ENCODE data around the gene GRM4.

The GRM4 gene

DNA sequence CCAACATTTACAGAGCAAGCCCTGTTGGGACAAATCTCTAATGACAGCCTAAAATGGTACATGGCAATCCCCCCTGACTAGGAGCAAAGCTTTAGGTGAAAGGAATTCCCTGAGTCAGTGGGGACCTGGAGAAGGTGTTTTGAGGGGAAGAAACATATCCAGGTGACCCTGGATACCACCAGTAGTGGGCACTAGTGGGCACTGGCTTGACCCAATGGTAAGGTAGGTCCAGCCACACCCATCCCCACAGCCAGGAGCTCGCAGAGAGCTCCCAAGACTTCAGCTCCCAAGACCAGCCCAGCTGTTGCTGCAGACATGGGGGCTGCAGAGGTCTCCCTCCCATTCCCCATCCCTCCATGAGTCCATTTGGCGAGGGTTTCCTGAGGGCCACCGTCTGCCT lies 19.5 kb downstream of the GRM4 start:
- Histone ChIP-seq H3K4me1 (ENCODE audit: low read depth, poor library complexity, severe bottlenecking) (no peaks in the 10 kb centered on the region), H3K36me3 (ENCODE audit: insufficient read depth) (no peaks in the 10 kb centered on the region), H3K27me3 (ENCODE audit: insufficient read depth, low read depth) (peaks cover 85% of the 10 kb centered on the region), H3K79me2 (ENCODE audit: insufficient read depth, low read depth) (no peaks in the 10 kb centered on the region), H3K27ac (no peak overlapping the region), H3K4me2 (no peak overlapping the region), H4K20me1 (ENCODE audit: insufficient read depth) (no peaks in the 10 kb centered on the region), H2AFZ (ENCODE audit: low read depth) (no peak overlapping the region), H3K4me3 (IDR thresholded peaks at IDR 0.05; ENCODE audit: insufficient read depth, low read depth, low read length) (no peak overlapping the region), H3K9ac (no peak overlapping the region)
- TF ChIP-seq, protein P1, sequence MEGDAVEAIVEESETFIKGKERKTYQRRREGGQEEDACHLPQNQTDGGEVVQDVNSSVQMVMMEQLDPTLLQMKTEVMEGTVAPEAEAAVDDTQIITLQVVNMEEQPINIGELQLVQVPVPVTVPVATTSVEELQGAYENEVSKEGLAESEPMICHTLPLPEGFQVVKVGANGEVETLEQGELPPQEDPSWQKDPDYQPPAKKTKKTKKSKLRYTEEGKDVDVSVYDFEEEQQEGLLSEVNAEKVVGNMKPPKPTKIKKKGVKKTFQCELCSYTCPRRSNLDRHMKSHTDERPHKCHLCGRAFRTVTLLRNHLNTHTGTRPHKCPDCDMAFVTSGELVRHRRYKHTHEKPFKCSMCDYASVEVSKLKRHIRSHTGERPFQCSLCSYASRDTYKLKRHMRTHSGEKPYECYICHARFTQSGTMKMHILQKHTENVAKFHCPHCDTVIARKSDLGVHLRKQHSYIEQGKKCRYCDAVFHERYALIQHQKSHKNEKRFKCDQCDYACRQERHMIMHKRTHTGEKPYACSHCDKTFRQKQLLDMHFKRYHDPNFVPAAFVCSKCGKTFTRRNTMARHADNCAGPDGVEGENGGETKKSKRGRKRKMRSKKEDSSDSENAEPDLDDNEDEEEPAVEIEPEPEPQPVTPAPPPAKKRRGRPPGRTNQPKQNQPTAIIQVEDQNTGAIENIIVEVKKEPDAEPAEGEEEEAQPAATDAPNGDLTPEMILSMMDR (conservative IDR thresholded peaks at IDR 0.05; ENCODE audit: low read depth, low read length) = no peak

DNA sequence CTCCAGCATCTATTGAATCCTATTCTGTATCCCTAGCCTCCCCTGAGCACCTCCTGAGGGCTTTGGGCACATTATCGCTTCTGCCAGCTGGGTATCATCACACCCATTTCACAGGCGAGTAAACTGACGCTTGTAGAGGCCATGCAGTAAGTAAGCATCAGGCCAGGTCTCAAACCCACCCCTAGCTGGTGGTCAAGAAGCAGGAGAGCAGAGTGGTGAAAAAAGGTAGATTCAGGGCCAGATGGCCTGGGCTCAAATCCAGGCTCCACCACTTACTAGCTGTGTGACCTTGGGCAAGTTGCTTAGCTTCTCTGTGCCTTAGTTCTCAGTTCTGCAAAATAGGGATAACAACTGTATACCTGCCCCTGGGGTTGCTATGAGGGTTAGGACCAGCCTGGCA lies 19.9 kb downstream of the GRM4 start:
- H4K20me1 ChIP-seq (ENCODE audit: insufficient read depth) = no peaks in the 10 kb centered on the region
- no peak overlapping the region for H3K27ac ChIP-seq
- H3K4me1 ChIP-seq (ENCODE audit: low read depth, poor library complexity, severe bottlenecking) = no peaks in the 10 kb centered on the region
- no peak overlapping the region for H2AFZ ChIP-seq (ENCODE audit: low read depth)
- H3K4me3 ChIP-seq (IDR thresholded peaks at IDR 0.05; ENCODE audit: insufficient read depth, low read depth, low read length) = no peak overlapping the region
- no peak overlapping the region for H3K9ac ChIP-seq
- H3K79me2 ChIP-seq (ENCODE audit: insufficient read depth, low read depth) = no peaks in the 10 kb centered on the region
- H3K4me2 ChIP-seq = no peak overlapping the region
- H3K36me3 ChIP-seq (ENCODE audit: insufficient read depth) = no peaks in the 10 kb centered on the region
- H3K27me3 ChIP-seq (ENCODE audit: insufficient read depth, low read depth) = peaks cover 89% of the 10 kb centered on the region
- TF ChIP-seq, protein P1 (conservative IDR thresholded peaks at IDR 0.05; ENCODE audit: low read depth, low read length) = no peak

DNA sequence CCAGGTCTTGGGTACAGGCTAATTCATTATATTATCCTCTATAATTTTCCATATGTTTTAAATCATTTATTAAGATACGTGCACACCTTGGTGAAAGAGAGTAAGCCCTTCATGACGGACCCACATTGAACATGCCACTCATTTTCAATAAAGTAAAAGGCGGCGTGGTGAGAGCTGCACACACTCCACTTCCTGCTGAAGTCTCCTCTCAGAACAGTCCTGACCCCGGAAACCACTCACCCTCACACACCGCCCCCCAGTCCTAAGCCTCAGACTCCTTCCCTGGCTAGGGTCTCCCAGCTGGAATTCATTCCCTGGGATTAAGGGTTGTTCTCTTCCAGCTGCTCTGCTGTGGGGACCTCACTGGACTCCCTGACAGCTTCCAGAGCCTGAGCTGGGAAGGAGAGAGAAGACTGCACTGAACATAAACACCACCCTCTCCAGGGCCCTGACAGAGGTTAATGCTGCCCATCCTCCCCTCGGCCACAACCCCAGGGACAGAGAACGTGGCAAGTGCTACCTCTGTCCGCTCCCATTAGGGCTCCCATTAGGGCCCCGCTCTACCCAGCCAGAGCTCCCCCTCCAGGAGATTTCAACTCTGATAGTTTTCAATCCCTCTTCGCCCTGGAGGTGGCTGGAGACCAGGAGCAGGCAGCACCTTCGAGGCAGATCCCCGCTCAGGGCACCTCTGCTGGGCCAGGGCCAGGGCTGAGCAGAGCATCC lies 24.8 kb downstream of the GRM4 start:
- peaks cover 99% of the 10 kb centered on the region for H3K27me3 ChIP-seq (ENCODE audit: insufficient read depth, low read depth)
- TF ChIP-seq, protein P1 (conservative IDR thresholded peaks at IDR 0.05; ENCODE audit: low read depth, low read length) = no peak
- H3K36me3 ChIP-seq (ENCODE audit: insufficient read depth) = no peaks in the 10 kb centered on the region
- H3K27ac ChIP-seq = no peak overlapping the region
- H3K4me3 ChIP-seq (IDR thresholded peaks at IDR 0.05; ENCODE audit: insufficient read depth, low read depth, low read length) = no peak overlapping the region
- no peaks in the 10 kb centered on the region for H3K4me1 ChIP-seq (ENCODE audit: low read depth, poor library complexity, severe bottlenecking)
- no peak overlapping the region for H3K4me2 ChIP-seq
- no peaks in the 10 kb centered on the region for H3K79me2 ChIP-seq (ENCODE audit: insufficient read depth, low read depth)
- H4K20me1 ChIP-seq (ENCODE audit: insufficient read depth) = no peaks in the 10 kb centered on the region
- no peak overlapping the region for H2AFZ ChIP-seq (ENCODE audit: low read depth)
- no peak overlapping the region for H3K9ac ChIP-seq

DNA sequence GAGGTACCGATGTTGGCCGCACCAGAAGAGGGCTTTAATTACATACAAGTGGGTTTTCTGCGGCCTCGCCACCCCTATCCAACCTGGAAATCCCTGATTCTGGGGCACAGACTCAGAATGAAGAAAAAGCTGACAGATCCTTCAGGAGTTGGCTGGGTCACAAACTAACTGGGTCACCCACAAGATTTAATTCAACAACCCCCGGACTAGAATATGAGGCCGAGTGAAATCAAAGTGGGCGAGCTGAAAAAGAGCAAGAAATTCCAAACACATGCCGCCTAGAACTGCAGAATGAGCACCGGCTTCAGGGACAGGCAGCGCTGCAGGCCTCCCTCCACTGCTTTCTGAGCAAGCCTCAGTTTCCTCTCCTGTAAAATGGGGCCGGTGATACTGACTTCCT lies 30.0 kb downstream of the GRM4 start:
- H3K27ac ChIP-seq = no peak overlapping the region
- TF ChIP-seq, protein P1 (conservative IDR thresholded peaks at IDR 0.05; ENCODE audit: low read depth, low read length) = no peak
- no peak overlapping the region for H3K4me2 ChIP-seq
- H4K20me1 ChIP-seq (ENCODE audit: insufficient read depth) = no peaks in the 10 kb centered on the region
- H3K4me1 ChIP-seq (ENCODE audit: low read depth, poor library complexity, severe bottlenecking) = no peaks in the 10 kb centered on the region
- H2AFZ ChIP-seq (ENCODE audit: low read depth) = no peak overlapping the region
- no peak overlapping the region for H3K9ac ChIP-seq
- no peaks in the 10 kb centered on the region for H3K36me3 ChIP-seq (ENCODE audit: insufficient read depth)
- H3K27me3 ChIP-seq (ENCODE audit: insufficient read depth, low read depth) = peaks cover 78% of the 10 kb centered on the region
- no peaks in the 10 kb centered on the region for H3K79me2 ChIP-seq (ENCODE audit: insufficient read depth, low read depth)
- no peak overlapping the region for H3K4me3 ChIP-seq (IDR thresholded peaks at IDR 0.05; ENCODE audit: insufficient read depth, low read depth, low read length)
